ENCODE results near the gene ANKRD29.
A peak's percentile ranks its signal among the peaks of the same experiment; 100 is the strongest.
"Not testable (repeated sequence)": the region's sequence is repeated elsewhere in the genome, so short reads cannot be mapped to it uniquely, and the experiment has no call there.

Gene ANKRD29

DNA sequence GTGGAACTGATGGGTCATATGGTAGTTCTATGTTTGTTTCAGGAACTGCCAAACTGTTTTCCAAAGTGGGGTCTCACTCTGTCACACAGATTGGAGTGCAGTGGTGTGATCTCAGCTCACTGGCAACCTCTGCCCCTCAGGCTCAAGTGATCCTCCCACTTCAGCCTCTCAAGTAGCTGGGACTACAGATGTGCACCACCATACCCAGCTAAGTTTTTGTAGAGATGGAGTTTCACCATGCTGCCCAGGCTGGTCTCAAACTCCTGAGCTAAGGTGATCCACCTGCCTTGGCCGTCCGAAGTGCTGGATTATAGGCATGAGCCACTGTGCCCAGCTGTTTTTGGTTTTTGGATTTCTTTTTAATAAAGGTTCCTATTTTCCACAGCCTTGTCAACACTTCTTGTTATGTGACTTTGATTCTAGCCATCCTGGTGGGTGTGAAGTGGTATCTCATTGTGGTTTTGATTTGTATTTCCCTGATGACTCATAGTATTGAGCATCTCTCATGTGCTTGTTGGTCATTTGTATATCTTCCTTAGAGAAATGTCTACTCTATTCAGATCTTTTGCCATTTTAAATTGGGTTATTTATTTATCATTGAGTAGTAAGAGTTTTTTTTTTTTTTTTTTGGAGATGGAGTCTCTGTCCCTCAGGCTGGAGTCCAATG, 99.2 kb downstream of the ANKRD29 start:
- in situ Hi-C loops (cut with HindIII; ENCODE audit: low pct_unique_long_range_greater_than_20kb, low sequenced_read_pairs), result no loop called here
- TF ChIP-seq JUND (IDR thresholded peaks at IDR 0.05; ENCODE audit: low read depth), result no peak
- DNase-seq (ENCODE audit: low read depth in 1 of 2, low spot score in 1 of 2), result no peak

DNA sequence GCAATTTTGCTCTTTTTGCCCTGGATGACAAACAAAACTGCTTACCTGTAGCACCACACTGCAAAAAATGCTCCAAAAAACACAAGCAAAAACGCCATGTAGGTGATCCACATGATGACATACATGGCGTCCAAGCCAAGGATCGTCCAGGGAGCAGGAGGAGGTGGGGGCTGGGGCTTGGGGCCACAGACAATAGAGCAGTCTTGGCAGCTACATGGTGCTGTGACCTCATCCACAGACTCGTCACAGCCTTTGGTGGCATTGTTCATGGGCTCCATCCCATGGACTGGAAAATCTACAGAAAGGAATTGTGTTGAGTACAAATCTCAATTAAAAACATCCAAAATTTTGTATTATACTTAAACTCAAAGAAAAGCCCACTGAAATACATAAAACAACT, 102.5 kb downstream of the ANKRD29 start:
- in situ Hi-C loops (cut with HindIII; ENCODE audit: low pct_unique_long_range_greater_than_20kb, low sequenced_read_pairs), result no loop called here
- DNase-seq (ENCODE audit: low read depth in 1 of 2, low spot score in 1 of 2), result no peak
- TF ChIP-seq JUND (IDR thresholded peaks at IDR 0.05; ENCODE audit: low read depth), result no peak

DNA sequence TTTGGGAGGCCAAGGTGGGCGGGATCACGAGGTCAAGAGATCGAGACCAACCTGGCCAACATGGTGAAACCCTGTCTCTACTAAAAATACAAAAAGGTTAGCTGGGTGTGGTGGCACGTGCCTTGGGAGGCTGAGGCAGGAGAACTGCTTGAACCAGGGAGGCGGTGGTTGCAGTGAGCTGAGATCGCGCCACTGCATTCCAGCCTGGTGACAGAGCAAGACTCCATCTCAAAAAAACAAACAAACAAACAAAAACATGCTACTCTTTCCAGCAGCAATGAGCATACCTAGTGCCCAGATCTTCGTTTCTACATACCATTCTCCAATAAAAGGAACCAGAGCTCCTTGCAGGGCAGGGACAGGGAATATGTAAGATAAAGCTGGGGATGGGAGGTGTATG, 105.2 kb downstream of the ANKRD29 start:
- in situ Hi-C loops (cut with HindIII; ENCODE audit: low pct_unique_long_range_greater_than_20kb, low sequenced_read_pairs), result not testable (repeated sequence)

DNA sequence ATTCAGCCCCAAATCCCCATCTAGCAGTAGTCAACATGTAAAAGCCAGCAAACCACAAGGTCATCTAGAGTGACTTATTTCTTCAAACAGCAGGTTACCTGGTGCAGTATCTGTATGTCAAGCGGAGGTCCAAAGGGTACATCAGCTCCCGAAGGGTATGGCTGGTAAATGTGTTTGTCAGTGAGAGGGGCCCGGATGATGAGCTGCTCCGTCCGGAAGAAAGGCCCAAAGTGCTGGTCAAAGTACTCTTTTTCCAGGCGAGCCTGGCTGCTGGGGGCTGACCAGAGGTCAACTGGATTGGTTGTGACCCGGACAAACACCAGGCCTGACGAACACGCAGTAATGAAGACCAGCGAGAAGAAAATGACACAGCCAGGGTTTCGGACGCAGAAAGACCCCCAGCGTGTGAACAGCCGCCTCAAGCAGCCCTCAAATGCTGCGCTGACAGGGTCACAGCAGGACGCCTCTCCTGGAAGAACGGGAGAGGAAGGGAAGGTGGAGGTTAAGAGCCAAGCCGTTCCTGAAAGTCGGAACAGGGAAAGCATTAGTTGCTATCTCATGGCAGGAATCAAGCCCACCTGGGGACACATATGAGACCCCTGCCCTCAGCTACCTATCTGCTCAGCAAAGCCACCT, 106.4 kb downstream of the ANKRD29 start:
- no peak for DNase-seq (ENCODE audit: low read depth in 1 of 2, low spot score in 1 of 2)
- no peak for TF ChIP-seq JUND (IDR thresholded peaks at IDR 0.05; ENCODE audit: low read depth)
- in situ Hi-C loops (cut with HindIII; ENCODE audit: low pct_unique_long_range_greater_than_20kb, low sequenced_read_pairs), result no loop called here

More for the DNA sequence above, 105.2 kb downstream of the ANKRD29 start:
- DNase-seq (ENCODE audit: low read depth in 1 of 2, low spot score in 1 of 2), result not testable (repeated sequence)

DNA sequence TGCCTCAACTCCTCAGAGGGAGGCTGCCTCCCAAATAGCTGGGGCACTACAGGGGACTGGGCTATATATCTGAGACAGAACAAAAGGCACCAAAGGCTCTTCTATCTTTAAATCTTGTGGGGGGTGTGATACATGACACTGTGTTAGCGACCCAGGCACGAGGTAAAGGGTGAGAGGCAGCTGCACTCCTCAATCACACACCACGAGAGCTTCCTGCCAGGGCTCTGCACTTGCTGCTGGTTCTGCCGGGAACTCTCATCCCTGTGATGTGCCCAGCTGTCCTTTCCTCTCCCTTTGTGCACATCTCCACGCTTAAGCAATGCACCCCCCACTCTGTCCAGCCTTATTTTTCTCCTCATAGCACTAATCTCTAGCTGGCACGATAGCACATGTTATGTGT, 108.8 kb downstream of the ANKRD29 start:
- in situ Hi-C loops (cut with HindIII; ENCODE audit: low pct_unique_long_range_greater_than_20kb, low sequenced_read_pairs), result no loop called here
- no peak for TF ChIP-seq JUND (IDR thresholded peaks at IDR 0.05; ENCODE audit: low read depth)
- no peak for DNase-seq (ENCODE audit: low read depth in 1 of 2, low spot score in 1 of 2)

DNA sequence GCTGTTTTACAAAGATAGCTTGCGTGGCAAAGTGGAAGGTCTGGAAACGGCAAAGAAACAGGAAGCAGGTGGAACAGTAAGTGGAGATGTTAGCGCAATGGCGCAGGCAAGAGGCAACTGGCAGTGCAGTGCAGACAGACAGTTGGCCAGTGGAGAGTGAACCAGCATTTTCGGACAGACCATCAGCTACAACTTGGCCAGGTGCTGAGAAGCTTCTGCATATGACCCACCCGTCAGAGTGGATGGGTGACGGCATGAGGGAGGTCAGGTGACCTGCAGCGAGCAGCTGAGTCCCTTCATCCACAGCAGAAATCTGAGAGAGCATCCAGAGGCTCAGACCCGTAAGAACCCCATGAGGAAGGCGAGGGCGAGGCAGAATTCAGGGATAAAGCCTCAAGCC, 110.2 kb downstream of the ANKRD29 start:
- in situ Hi-C loops (cut with HindIII; ENCODE audit: low pct_unique_long_range_greater_than_20kb, low sequenced_read_pairs), result no loop called here
- no peak for TF ChIP-seq JUND (IDR thresholded peaks at IDR 0.05; ENCODE audit: low read depth)

DNA sequence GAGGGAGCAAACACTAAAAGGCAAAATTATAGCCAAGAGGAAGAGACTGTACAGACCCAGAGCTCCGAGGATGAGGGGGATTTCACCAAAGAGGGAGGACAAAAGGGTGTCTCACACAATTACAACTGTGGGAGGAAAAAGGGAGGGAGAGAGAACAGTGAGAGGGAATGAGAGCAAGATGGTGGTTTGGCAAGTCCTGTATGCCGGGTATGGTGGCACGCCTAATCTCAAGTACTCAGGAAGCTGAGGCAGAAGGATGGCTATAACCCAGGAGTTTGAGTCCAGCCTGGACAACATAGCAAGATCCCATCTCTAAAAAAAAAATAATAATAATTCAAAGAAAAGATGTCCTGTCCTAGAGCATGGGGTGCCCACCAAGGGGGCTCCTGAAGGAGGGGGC, 110.7 kb downstream of the ANKRD29 start:
- DNase-seq (ENCODE audit: low read depth in 1 of 2, low spot score in 1 of 2), result no peak
- TF ChIP-seq JUND (IDR thresholded peaks at IDR 0.05; ENCODE audit: low read depth), result no peak
- in situ Hi-C loops (cut with HindIII; ENCODE audit: low pct_unique_long_range_greater_than_20kb, low sequenced_read_pairs), result no loop called here

More for the DNA sequence above, 110.2 kb downstream of the ANKRD29 start:
- no peak for DNase-seq (ENCODE audit: low read depth in 1 of 2, low spot score in 1 of 2)

DNA sequence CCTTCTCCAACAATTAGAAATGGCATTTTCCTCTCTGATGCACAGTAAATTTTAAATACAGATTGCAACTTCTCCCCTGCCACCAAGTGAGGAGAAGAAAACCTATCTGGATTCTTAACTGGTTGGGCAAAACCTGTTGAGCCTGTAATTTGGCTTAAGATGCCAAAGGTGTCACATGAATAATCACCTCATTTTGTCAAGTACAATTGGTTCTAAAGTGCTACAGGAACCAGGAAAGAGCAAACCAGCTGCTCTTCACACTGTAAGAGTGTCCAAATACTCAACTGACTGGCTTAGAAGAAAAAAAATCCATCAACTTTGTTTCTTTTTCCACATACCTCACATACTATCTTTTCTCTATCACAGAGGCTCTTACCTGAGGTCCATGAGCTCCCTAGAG, 111.8 kb downstream of the ANKRD29 start:
- no peak for TF ChIP-seq JUND (IDR thresholded peaks at IDR 0.05; ENCODE audit: low read depth)
- in situ Hi-C loops (cut with HindIII; ENCODE audit: low pct_unique_long_range_greater_than_20kb, low sequenced_read_pairs), result no loop called here
- DNase-seq (ENCODE audit: low read depth in 1 of 2, low spot score in 1 of 2), result peak in 1 of 2 experiments; percentile 87

All from T47D (cell line).